ENCODE data around the gene RHOD. TPM values are rescaled to one million over a fixed set of nuclear protein-coding genes. Genes with fewer than 3 reads are reported as not detected.

The RHOD gene
- total RNA-seq, 1 donor from 2014 or later, result 1.7 TPM

DNA sequence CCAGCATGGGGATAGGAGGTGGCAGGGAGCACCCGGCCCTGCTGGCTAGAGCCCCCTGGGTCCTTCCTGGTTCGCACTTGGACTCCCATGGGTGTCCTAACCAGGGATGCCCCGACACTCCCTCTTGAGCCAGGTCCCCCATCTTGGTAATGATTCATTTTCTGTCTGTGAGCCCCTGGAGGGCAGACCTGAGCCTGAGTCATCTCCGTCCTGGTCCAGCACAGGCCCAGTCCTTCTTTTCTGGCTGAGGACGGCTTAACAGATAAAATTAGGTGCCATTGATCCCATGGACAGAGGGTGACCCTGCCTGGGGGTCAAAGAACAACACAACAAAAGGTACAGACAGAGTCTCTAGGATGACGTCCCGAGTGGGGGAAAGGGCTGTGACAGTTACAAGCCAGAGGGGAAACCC is 3.5 kb downstream of the RHOD start:
- no peak overlapping the region for H3K4me3 Mint-ChIP-seq
- no peaks in the 10 kb centered on the region for H3K36me3 Mint-ChIP-seq (ENCODE audit: low read depth)
- H3K27ac Mint-ChIP-seq (ENCODE audit: unreplicated experiment), result no peak overlapping the region

DNA sequence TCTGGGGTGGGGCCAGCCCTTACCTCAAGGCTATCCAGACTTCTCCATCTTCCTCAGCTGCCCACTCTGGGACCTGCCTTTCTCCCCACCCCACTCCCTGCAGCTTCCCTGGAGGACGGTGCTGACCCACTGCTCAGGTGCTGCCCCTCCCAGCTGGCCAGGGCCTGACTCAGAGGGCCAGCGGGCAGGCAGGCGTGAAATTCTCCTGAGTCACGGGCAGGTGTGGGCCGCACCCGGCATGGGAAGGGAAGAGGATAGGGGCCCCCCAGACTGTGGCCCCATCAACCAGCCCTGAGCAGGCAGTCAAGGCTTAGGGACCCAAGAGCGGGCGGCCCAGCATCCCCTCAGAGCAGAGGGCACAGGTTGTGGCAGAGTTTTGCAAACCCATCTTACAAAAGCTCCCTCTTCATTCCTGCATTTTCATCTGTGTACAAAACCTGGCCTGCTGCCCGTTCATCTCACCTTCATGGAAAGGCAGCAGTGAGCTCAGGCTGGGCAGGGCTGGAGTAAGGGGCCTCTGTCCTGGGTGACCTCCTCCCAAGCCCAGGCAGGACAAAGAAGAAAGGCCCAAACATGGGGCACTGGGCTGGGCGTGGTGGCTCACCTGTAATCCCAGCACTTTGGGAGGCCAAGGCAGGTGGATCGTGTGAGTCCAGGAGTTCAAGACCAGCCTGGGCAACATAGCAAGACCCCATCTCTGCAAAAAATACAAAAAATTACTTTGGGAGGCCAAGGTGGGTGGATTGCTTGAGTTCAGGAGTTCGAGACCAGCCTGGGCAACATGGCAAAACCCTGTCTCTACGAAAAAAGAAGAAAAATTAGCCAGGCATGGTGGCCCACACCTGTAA is 6.1 kb downstream of the RHOD start:
- Mint-ChIP-seq H3K4me1 (no peaks in the 10 kb centered on the region), H3K36me3 (ENCODE audit: low read depth) (no peaks in the 10 kb centered on the region), H3K9me3 (no peaks in the 10 kb centered on the region), H3K27ac (ENCODE audit: unreplicated experiment) (no peak overlapping the region), H3K27me3 (ENCODE audit: low read depth) (peaks cover 3% of the 10 kb centered on the region), H3K4me3 (no peak overlapping the region)
- TF ChIP-seq, protein P1, sequence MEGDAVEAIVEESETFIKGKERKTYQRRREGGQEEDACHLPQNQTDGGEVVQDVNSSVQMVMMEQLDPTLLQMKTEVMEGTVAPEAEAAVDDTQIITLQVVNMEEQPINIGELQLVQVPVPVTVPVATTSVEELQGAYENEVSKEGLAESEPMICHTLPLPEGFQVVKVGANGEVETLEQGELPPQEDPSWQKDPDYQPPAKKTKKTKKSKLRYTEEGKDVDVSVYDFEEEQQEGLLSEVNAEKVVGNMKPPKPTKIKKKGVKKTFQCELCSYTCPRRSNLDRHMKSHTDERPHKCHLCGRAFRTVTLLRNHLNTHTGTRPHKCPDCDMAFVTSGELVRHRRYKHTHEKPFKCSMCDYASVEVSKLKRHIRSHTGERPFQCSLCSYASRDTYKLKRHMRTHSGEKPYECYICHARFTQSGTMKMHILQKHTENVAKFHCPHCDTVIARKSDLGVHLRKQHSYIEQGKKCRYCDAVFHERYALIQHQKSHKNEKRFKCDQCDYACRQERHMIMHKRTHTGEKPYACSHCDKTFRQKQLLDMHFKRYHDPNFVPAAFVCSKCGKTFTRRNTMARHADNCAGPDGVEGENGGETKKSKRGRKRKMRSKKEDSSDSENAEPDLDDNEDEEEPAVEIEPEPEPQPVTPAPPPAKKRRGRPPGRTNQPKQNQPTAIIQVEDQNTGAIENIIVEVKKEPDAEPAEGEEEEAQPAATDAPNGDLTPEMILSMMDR (conservative IDR thresholded peaks at IDR 0.05), result no peak
- no peak for DNase-seq (ENCODE audit: low read depth, low spot score)

More for the DNA sequence above, 3.5 kb downstream of the RHOD start:
- H3K4me1 Mint-ChIP-seq, result peaks cover 5% of the 10 kb centered on the region
- TF ChIP-seq, protein P1 (conservative IDR thresholded peaks at IDR 0.05), result no peak
- H3K9me3 Mint-ChIP-seq, result no peaks in the 10 kb centered on the region
- peaks cover 21% of the 10 kb centered on the region for H3K27me3 Mint-ChIP-seq (ENCODE audit: low read depth)
- no peak for DNase-seq (ENCODE audit: low read depth, low spot score)

DNA sequence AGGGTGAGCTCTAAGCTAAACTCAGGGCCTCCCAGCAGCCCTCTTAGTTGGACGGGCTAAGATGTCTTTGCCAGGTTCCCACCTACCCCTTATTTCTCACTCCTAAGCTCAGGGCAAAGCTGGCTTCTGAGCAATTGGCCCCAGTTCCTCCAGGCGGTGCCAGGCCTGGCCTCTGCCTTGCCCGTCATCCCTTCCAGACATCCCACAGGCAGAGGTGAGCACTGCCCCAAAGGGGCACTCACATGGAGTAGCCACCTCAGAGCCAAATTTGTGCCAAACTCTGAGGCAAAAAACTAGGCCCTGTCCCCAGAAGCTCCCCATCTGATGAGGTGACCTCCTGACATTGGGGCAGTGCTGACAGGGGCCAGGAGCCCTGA is 9.7 kb downstream of the RHOD start:
- no peak overlapping the region for H3K4me3 Mint-ChIP-seq
- peak overlapping the region; percentile 27 for H3K27ac Mint-ChIP-seq (ENCODE audit: unreplicated experiment)
- no peak for DNase-seq (ENCODE audit: low read depth, low spot score)
- H3K4me1 Mint-ChIP-seq, result no peaks in the 10 kb centered on the region
- no peaks in the 10 kb centered on the region for H3K9me3 Mint-ChIP-seq
- H3K36me3 Mint-ChIP-seq (ENCODE audit: low read depth), result no peaks in the 10 kb centered on the region
- H3K27me3 Mint-ChIP-seq (ENCODE audit: low read depth), result no peaks in the 10 kb centered on the region
- TF ChIP-seq, protein P1 (conservative IDR thresholded peaks at IDR 0.05), result no peak

DNA sequence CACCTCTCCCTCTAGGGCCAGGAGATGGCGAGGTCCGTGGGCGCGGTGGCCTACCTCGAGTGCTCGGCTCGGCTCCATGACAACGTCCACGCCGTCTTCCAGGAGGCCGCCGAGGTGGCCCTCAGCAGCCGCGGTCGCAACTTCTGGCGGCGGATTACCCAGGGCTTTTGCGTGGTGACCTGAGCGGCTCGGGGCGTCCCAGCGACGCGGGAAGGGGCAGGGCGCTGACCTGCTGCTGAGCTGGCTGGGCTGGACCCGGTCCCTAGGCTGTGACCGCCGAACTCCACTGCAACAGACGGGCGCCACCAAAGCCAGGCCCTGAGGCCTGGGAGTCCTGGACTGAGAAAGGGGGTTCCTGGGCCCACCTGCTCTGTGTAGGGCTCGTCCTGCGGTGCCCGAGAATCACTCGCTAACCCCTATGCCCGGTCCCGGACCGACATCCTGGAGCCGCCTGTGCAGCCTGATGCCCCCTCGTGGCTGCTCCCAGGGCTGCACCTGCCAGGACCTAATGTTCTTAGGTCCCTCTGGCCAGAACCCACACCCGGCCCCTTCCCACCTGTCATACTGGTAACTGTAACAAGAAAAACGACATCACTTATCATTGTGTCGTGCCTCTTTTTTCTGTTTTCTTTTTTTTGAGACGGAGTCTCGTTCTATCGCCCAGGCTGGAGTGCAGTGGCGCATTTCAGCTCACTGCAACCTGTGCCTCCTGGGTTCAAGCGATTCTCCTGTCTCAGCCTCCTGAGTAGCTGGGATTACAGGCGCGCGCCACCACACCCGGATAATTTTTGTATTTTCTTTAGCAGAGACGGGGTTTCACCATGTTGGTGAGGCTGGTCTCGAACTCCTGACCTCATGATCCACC is 15.0 kb downstream of the RHOD start:
- TF ChIP-seq, protein P1 (conservative IDR thresholded peaks at IDR 0.05), result peak; percentile 80
- Mint-ChIP-seq H3K27me3 (ENCODE audit: low read depth) (no peaks in the 10 kb centered on the region), H3K4me3 (no peak overlapping the region), H3K27ac (ENCODE audit: unreplicated experiment) (no peak overlapping the region), H3K36me3 (ENCODE audit: low read depth) (no peaks in the 10 kb centered on the region), H3K9me3 (no peaks in the 10 kb centered on the region), H3K4me1 (no peaks in the 10 kb centered on the region)
- DNase-seq (ENCODE audit: low read depth, low spot score), result peak; percentile 64

DNA sequence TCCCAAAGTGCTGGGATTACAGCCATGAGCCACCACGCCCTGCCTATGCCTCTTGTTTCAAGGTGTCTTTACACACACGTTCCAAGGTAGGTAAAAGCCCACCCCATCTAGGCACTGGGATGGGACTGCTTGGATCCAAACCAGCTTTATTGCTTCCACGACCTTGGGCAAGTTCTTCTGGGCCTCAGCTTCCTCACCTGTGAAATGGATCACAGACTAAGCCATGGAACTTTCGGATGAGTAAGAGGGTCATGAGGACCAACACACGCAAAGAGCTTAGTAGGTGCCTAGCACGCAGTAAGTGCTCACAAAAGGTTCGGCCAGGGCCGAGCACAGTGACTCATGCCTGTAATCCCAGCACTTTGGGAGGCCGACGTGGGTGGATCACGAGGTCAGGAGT is 15.6 kb downstream of the RHOD start:
- DNase-seq (ENCODE audit: low read depth, low spot score), result no peak
- Mint-ChIP-seq H3K27ac (ENCODE audit: unreplicated experiment) (no peak overlapping the region), H3K27me3 (ENCODE audit: low read depth) (no peaks in the 10 kb centered on the region), H3K36me3 (ENCODE audit: low read depth) (no peaks in the 10 kb centered on the region), H3K9me3 (no peaks in the 10 kb centered on the region), H3K4me1 (no peaks in the 10 kb centered on the region), H3K4me3 (no peak overlapping the region)
- TF ChIP-seq, protein P1 (conservative IDR thresholded peaks at IDR 0.05), result no peak

All from neural crest cell (in vitro differentiated cells).